Esophagus squamous epithelium (tissue), 4 donors: ENCODE data around the gene DCANP1.

Experiments used
- CTCF ChIP-seq, 6 experiments: fragments of 450-650 bp in 4 of 6; fragments of 200-600 bp in 2 of 6; sonication (generic) in 2 of 6; IDR thresholded peaks; one replicate each; pipeline ENCODE4 v1.5.1; 2016 to 2019; ENCODE audit warnings: antibody characterized with exemption in 6 of 6, mild to moderate bottlenecking in 4 of 6, moderate library complexity in 4 of 6
- POLR2A ChIP-seq, 4 donors: fragments of 450-650 bp; IDR thresholded peaks; one replicate each; pipeline ENCODE4 v1.6.1; 2017; ENCODE audit warnings: antibody characterized with exemption in 4 of 4, mild to moderate bottlenecking in 4 of 4, moderate library complexity in 3 of 4

GRCh38 chr5:135439231-135440205, 7.6 kb downstream of the DCANP1 start:
- TF ChIP-seq CTCF (IDR thresholded peaks at IDR 0.05) (no peak), POLR2A (IDR thresholded peaks at IDR 0.05) (no peak)
